Measurements from ENCODE around the gene RNF183. TPM values are rescaled to one million over a fixed set of nuclear protein-coding genes. Genes with fewer than 3 reads are reported as not detected.

The RNF183 gene
- polyA plus RNA-seq, 1 of the 3 experiments (the other 2 are of a cell fraction) = not detected

DNA sequence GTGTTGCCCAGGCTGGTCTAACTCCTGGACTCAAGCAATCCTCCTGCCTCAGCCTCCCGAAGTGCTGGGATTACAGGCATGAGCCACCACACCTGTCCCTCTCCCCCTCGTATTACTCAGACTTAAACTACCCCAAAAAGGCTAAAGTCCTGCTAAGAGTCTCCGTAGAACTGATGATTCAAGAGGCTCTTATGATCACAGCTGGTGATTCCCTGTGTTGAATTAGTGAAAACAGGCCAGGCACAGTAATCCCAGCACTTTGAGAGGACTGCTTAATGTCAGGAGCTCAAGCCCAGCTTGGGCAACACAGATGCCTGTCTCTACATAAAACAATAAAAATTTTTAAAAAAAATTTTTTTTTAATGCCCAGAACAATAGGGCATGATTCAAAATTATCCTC is 37.0 kb downstream of the RNF183 start:
- ChIA-PET POLR2A (interaction anchor here (0.6 to 1.1 kb wide), 2 partner anchors 11 to 144 kb away, joined by 3 read pairs; partner anchors contain the start of genes C9orf43 and POLE3), CTCF (interaction anchor here (4.1 kb wide), 1 partner anchor 9 kb away, joined by 14 read pairs; the partner anchor contains the start of genes CDC26 and PRPF4)
- WGBS (ENCODE audit: low lambda C conversion rate) = 100% methylated on average over 3 of the region's 3 CpGs
- Histone ChIP-seq H3K4me3 (ENCODE audit: low read depth in 2 of 2, low read length in 1 of 2) (no peak overlapping the region), H3K9me3 (no peaks in the 10 kb centered on the region), H4K20me1 (ENCODE audit: insufficient read depth) (no peaks in the 10 kb centered on the region), H2AFZ (ENCODE audit: low read depth) (no peak overlapping the region), H3K27ac (ENCODE audit: low read depth in 2 of 2, low read length in 1 of 2) (no peak overlapping the region), H3K4me2 (no peak overlapping the region), H3K4me1 (ENCODE audit: control insufficient read depth in 1 of 2, insufficient read depth in 2 of 2, low read depth in 1 of 2, low read length in 1 of 2) (no peaks in the 10 kb centered on the region), H3K27me3 (ENCODE audit: insufficient read depth) (no peaks in the 10 kb centered on the region), H3K9me2 (no peaks in the 10 kb centered on the region), H3F3A (replicated peaks; ENCODE audit: insufficient read depth) (peaks cover 3% of the 10 kb centered on the region), H3K36me3 (replicated peaks in 1 of 2; ENCODE audit: control insufficient read depth in 1 of 2, insufficient read depth in 2 of 2, low read length in 1 of 2) (peaks cover 35 to 42% of the 10 kb centered on the region in 2 experiments), H3K9ac (no peak overlapping the region), H3K79me2 (ENCODE audit: insufficient read depth) (no peaks in the 10 kb centered on the region)
- no peak for DNase-seq
- TF ChIP-seq RCOR1 (IDR thresholded peaks at IDR 0.05; ENCODE audit: low read length) = no peak
- TF ChIP-seq, protein P1, sequence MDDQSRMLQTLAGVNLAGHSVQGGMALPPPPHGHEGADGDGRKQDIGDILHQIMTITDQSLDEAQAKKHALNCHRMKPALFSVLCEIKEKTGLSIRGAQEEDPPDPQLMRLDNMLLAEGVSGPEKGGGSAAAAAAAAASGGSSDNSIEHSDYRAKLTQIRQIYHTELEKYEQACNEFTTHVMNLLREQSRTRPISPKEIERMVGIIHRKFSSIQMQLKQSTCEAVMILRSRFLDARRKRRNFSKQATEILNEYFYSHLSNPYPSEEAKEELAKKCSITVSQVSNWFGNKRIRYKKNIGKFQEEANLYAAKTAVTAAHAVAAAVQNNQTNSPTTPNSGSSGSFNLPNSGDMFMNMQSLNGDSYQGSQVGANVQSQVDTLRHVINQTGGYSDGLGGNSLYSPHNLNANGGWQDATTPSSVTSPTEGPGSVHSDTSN (IDR thresholded peaks at IDR 0.05) = no peak
- no peak for TF ChIP-seq SMC3 (IDR thresholded peaks at IDR 0.05; ENCODE audit: low read depth, low read length)
- TF ChIP-seq, protein P2, sequence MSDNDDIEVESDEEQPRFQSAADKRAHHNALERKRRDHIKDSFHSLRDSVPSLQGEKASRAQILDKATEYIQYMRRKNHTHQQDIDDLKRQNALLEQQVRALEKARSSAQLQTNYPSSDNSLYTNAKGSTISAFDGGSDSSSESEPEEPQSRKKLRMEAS (IDR thresholded peaks at IDR 0.05; ENCODE audit: low read depth) = no peak
- no peak for TF ChIP-seq USF2 (IDR thresholded peaks at IDR 0.05; ENCODE audit: borderline replicate concordance, low read depth, low read length)
- TF ChIP-seq ELF1 (IDR thresholded peaks at IDR 0.05) = no peak
- TF ChIP-seq FOXJ3 (CRISPR knock-in tag; IDR thresholded peaks at IDR 0.05) = no peak

GRCh38 chr9:113261917-113262671 is 41.1 kb downstream of the RNF183 start:
- Histone ChIP-seq H3K4me2 (no peak overlapping the region), H3K4me3 (ENCODE audit: low read depth in 2 of 2, low read length in 1 of 2) (no peak overlapping the region), H3K36me3 (replicated peaks in 1 of 2; ENCODE audit: control insufficient read depth in 1 of 2, insufficient read depth in 2 of 2, low read length in 1 of 2) (peaks cover 34 to 38% of the 10 kb centered on the region in 2 experiments), H3F3A (replicated peaks; ENCODE audit: insufficient read depth) (peaks cover 3% of the 10 kb centered on the region), H4K20me1 (ENCODE audit: insufficient read depth) (no peaks in the 10 kb centered on the region), H3K79me2 (ENCODE audit: insufficient read depth) (no peaks in the 10 kb centered on the region), H3K9me2 (no peaks in the 10 kb centered on the region), H3K9me3 (no peaks in the 10 kb centered on the region), H2AFZ (ENCODE audit: low read depth) (no peak overlapping the region), H3K4me1 (ENCODE audit: control insufficient read depth in 1 of 2, insufficient read depth in 2 of 2, low read depth in 1 of 2, low read length in 1 of 2) (no peaks in the 10 kb centered on the region), H3K27me3 (ENCODE audit: insufficient read depth) (no peaks in the 10 kb centered on the region), H3K27ac (ENCODE audit: low read depth in 2 of 2, low read length in 1 of 2) (no peak overlapping the region), H3K9ac (no peak overlapping the region)
- ChIA-PET POLR2A (no interaction called here), CTCF (interaction anchor here (1.0 to 2.0 kb wide), 3 partner anchors 8 to 417 kb away, joined by 3 to 7 read pairs (median 5); no protein-coding TSS in a partner anchor)
- no peak for DNase-seq
- WGBS (ENCODE audit: low lambda C conversion rate) = 70% methylated on average over 1 of the region's 1 CpG
- TF ChIP-seq GABPA (IDR thresholded peaks at IDR 0.05; ENCODE audit: low read depth) (no peak), REST (IDR thresholded peaks at IDR 0.05; ENCODE audit: low read depth, low read length) (no peak), NFIC (IDR thresholded peaks at IDR 0.05; ENCODE audit: borderline replicate concordance) (no peak), RCOR1 (IDR thresholded peaks at IDR 0.05; ENCODE audit: low read length) (no peak), MEF2A (IDR thresholded peaks at IDR 0.05; ENCODE audit: borderline replicate concordance, low read depth) (no peak), TAF1 (IDR thresholded peaks at IDR 0.05; ENCODE audit: borderline replicate concordance, low read depth, low read length) (no peak), TCF12 (IDR thresholded peaks at IDR 0.05) (no peak)

All from SK-N-SH (cell line).